Spleen (tissue), 7 donors: ENCODE measurements around the gene MLXIP.

Experiments used
- POLR2A ChIP-seq, 3 donors: fragments of 450-650 bp; IDR thresholded peaks; one replicate each; pipeline ENCODE4 v1.5.1; 2017; ENCODE audit warnings: antibody characterized with exemption in 3 of 3, mild to moderate bottlenecking in 1 of 3
- POLR2AphosphoS5 ChIP-seq, 3 donors: sonication (generic); formaldehyde crosslinking; IDR thresholded peaks; one replicate each; pipeline ENCODE4 v1.5.1; 2017; ENCODE audit warnings: antibody characterized with exemption in 3 of 3
- TF ChIP-seq, protein P1 (sequence below), 11 experiments: fragments of 200-600 bp in 7 of 11; fragments of 450-650 bp in 4 of 11; sonication (generic) in 4 of 11; IDR thresholded peaks in 8 of 11; conservative IDR thresholded peaks in 3 of 11; 1 replicate in 7 of 11; 2 replicates in 4 of 11; pipeline versions ENCODE4 v1.4.0 to v1.8.0; 2016 to 2021; ENCODE audit warnings: antibody characterized with exemption in 11 of 11, inconsistent platforms in 4 of 11, mild to moderate bottlenecking in 1 of 11
- donor health status: DM: no; HTN: no; CAD: no; lungs with moderate emphysema.
- donor health status: DM: no; HTN: no; CAD: no.
- donor health status: DM: no; HTN: no; CAD: no.

DNA sequence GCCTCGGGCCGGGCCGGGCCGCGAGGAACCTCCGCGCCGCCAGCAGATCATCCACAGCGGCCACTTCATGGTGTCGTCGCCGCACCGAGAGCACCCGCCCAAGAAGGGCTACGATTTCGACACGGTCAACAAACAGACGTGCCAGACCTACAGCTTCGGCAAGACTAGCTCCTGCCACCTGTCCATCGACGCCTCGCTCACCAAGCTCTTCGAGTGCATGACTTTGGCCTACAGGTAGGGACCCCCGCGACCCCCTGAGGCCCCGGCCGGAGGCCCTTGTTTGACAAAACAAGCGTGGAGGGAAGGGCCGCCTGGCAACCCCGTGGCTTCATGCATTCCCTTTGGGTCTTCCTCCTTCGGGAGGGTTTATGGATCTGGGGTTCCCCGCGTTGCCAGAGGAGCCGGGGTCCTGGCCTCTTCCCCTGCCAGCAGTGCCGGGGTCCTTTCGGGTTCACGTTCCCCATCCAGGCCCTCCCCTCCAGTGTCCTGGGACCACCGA, 526 bp downstream of the MLXIP start:
- TF ChIP-seq, protein P1, sequence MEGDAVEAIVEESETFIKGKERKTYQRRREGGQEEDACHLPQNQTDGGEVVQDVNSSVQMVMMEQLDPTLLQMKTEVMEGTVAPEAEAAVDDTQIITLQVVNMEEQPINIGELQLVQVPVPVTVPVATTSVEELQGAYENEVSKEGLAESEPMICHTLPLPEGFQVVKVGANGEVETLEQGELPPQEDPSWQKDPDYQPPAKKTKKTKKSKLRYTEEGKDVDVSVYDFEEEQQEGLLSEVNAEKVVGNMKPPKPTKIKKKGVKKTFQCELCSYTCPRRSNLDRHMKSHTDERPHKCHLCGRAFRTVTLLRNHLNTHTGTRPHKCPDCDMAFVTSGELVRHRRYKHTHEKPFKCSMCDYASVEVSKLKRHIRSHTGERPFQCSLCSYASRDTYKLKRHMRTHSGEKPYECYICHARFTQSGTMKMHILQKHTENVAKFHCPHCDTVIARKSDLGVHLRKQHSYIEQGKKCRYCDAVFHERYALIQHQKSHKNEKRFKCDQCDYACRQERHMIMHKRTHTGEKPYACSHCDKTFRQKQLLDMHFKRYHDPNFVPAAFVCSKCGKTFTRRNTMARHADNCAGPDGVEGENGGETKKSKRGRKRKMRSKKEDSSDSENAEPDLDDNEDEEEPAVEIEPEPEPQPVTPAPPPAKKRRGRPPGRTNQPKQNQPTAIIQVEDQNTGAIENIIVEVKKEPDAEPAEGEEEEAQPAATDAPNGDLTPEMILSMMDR (IDR thresholded peaks at IDR 0.05 in 8 of 11, conservative IDR thresholded peaks at IDR 0.05 in 3 of 11): no peak
- TF ChIP-seq POLR2AphosphoS5 (IDR thresholded peaks at IDR 0.05) (no peak), POLR2A (IDR thresholded peaks at IDR 0.05) (no peak)
